GM12878 (cell line): ENCODE results near the gene PRR5. TPM values are rescaled to one million over a fixed set of nuclear protein-coding genes. Genes with fewer than 3 reads are reported as not detected.

ENCODE experiments used
- ATAC-seq: fragments of 200-7000 bp; cut with Tn5 transposase; 3 replicates; pipeline ENCODE4 v1.9.1; 2020; ENCODE audit warnings: mild to moderate bottlenecking, moderate library complexity
- BruUV-seq: library from RNA; stranded (reverse); fragments of 400-500 nt; replicated peaks from 2 replicates; lab custom pipeline; 2021; lab: Mats Ljungman, UMichigan
- CTCF ChIA-PET: fragments of 300-600 bp; sonication (Branson Sonifier 250); formaldehyde crosslinking; extraction: SDS; loops from one replicate; lab custom pipeline; 2021; ENCODE audit warnings: inconsistent platforms; lab: Yijun Ruan, JAX
- POLR2A ChIA-PET: fragments of 350-600 bp; formaldehyde crosslinking; extraction: SDS; loops from one replicate; lab custom pipeline; 2021; ENCODE audit warnings: inconsistent platforms; lab: Charles Lee
- RAD21 ChIA-PET: fragments of 300-600 bp; sonication (Branson Sonifier 250); formaldehyde crosslinking; loops from one replicate; lab custom pipeline; 2023; ENCODE audit warnings: antibody characterized with exemption; ENCODE audit not compliant: unreplicated experiment; lab: Charles Lee
- SMC1A ChIA-PET: fragments of 300-600 bp; sonication (Branson Sonifier 250); formaldehyde crosslinking; loops from one replicate; lab custom pipeline; 2023; ENCODE audit not compliant: unreplicated experiment, uncharacterized antibody; lab: Charles Lee
- DNase-seq: peaks from one replicate; pipeline ENCODE4 v3.0.0-alpha.2; 2011; ENCODE audit warnings: low read depth, low spot score
- FAIRE-seq: peaks from 3 replicates; lab custom pipeline; 2011; peaks lifted over from hg19 to GRCh38; lab: Jason Lieb, UNC
- H2AFZ ChIP-seq: 2 replicates; pipeline ENCODE4 v1.6.0; 2011; ENCODE audit warnings: low read depth, low read length, control low read depth; ENCODE audit not compliant: control insufficient read depth
- H3K27ac ChIP-seq: 2 replicates; pipeline ENCODE4 v1.5.1; 2011; ENCODE audit warnings: control low read depth; ENCODE audit not compliant: control insufficient read depth, insufficient read depth
- H3K27me3 ChIP-seq, 2 experiments: replicated peaks in 1 of 2; 2 replicates each; pipeline versions ENCODE4 v1.6.0 to v1.6.1; 2011; ENCODE audit warnings: low read length in 1 of 2; ENCODE audit not compliant: control insufficient read depth in 2 of 2, insufficient read depth in 2 of 2
- H3K36me3 ChIP-seq, 2 experiments: 2 replicates each; pipeline ENCODE4 v1.5.1; 2011; ENCODE audit warnings: low read length in 1 of 2; ENCODE audit not compliant: control insufficient read depth in 2 of 2, insufficient read depth in 2 of 2
- H3K4me1 ChIP-seq: 2 replicates; pipeline ENCODE4 v1.6.1; 2011; ENCODE audit warnings: mild to moderate bottlenecking, low read length, moderate library complexity, mixed read lengths; ENCODE audit not compliant: control insufficient read depth, insufficient read depth
- H3K4me2 ChIP-seq: 2 replicates; pipeline ENCODE4 v1.6.0; 2011; ENCODE audit warnings: control low read depth; ENCODE audit not compliant: control insufficient read depth, insufficient read depth
- H3K4me3 ChIP-seq: fragments of 200-600 bp; sonication (generic); 2 replicates; pipeline ENCODE4 v1.5.1; 2016
- H3K79me2 ChIP-seq: 2 replicates; pipeline ENCODE4 v1.6.0; 2011; ENCODE audit warnings: low read length; ENCODE audit not compliant: control insufficient read depth, insufficient read depth
- H3K9ac ChIP-seq: 2 replicates; pipeline ENCODE4 v1.8.0; 2011; ENCODE audit warnings: low read length, control low read depth, mixed read lengths; ENCODE audit not compliant: control insufficient read depth, insufficient read depth
- H3K9me3 ChIP-seq: replicated peaks from 3 replicates; pipeline ENCODE4 v1.5.1; 2011; ENCODE audit warnings: mild to moderate bottlenecking, low read length; ENCODE audit not compliant: control insufficient read depth, insufficient read depth
- H4K20me1 ChIP-seq: 2 replicates; pipeline ENCODE4 v1.6.0; 2011; ENCODE audit not compliant: control insufficient read depth, insufficient read depth
- CREB1 ChIP-seq: IDR thresholded peaks from 2 replicates; pipeline ENCODE4 v1.6.1; 2012; ENCODE audit warnings: low read depth, mild to moderate bottlenecking, inconsistent platforms
- E4F1 ChIP-seq: fragments of 450-650 bp; IDR thresholded peaks from 2 replicates; pipeline ENCODE4 v1.6.1; 2018; ENCODE audit warnings: borderline replicate concordance, mild to moderate bottlenecking; ENCODE audit not compliant: partially characterized antibody
- EZH2 ChIP-seq: IDR thresholded peaks from 2 replicates; pipeline ENCODE4 v1.6.1; 2012; ENCODE audit warnings: low read depth, mild to moderate bottlenecking, control low read depth, inconsistent platforms, low read length, borderline replicate concordance; ENCODE audit not compliant: control insufficient read depth
- FOS ChIP-seq: IDR thresholded peaks from 3 replicates; pipeline ENCODE4 v1.6.1; 2011; ENCODE audit warnings: borderline replicate concordance; ENCODE audit not compliant: insufficient read length; ENCODE audit errors: extremely low read depth
- GATAD2B ChIP-seq: fragments of 450-650 bp; conservative IDR thresholded peaks from 2 replicates; pipeline ENCODE4 v1.6.1; 2017; ENCODE audit warnings: low read depth, mild to moderate bottlenecking, moderate library complexity
- IKZF2 ChIP-seq, 2 experiments: fragments of 450-650 bp; IDR thresholded peaks; 2 replicates each; pipeline ENCODE4 v1.6.1; 2017; ENCODE audit warnings: mild to moderate bottlenecking in 2 of 2, moderate library complexity in 2 of 2
- IRF3 ChIP-seq: fragments of 450-650 bp; IDR thresholded peaks from 2 replicates; pipeline ENCODE4 v1.6.1; 2014; ENCODE audit warnings: mild to moderate bottlenecking
- IRF5 ChIP-seq: fragments of 450-650 bp; IDR thresholded peaks from 2 replicates; pipeline ENCODE4 v1.6.1; 2017; ENCODE audit warnings: borderline replicate concordance
- NRF1 ChIP-seq: conservative IDR thresholded peaks from 2 replicates; pipeline ENCODE4 v1.6.1; 2011; ENCODE audit warnings: mild to moderate bottlenecking, low read depth, low read length, improper control_type of control experiment
- PAX5 ChIP-seq: IDR thresholded peaks from 2 replicates; pipeline ENCODE4 v1.6.1; 2011; ENCODE audit warnings: low read depth, low read length, borderline replicate concordance
- POLR2AphosphoS5 ChIP-seq: IDR thresholded peaks from 2 replicates; pipeline ENCODE4 v1.6.1; 2011; ENCODE audit warnings: mild to moderate bottlenecking, low read length, inconsistent platforms
- POU2F2 ChIP-seq: IDR thresholded peaks from 3 replicates; pipeline ENCODE4 v1.6.1; 2011; ENCODE audit warnings: low read depth, mild to moderate bottlenecking, low read length, borderline replicate concordance
- SIX5 ChIP-seq: IDR thresholded peaks from 2 replicates; pipeline ENCODE4 v1.6.1; 2011; ENCODE audit warnings: mild to moderate bottlenecking, low read depth, low read length, moderate library complexity; ENCODE audit not compliant: severe bottlenecking
- SMARCA5 ChIP-seq: fragments of 450-650 bp; IDR thresholded peaks from 2 replicates; pipeline ENCODE4 v1.6.1; 2017; ENCODE audit warnings: mild to moderate bottlenecking
- SREBF2 ChIP-seq: IDR thresholded peaks from 2 replicates; pipeline ENCODE4 v1.6.1; 2012; ENCODE audit warnings: mild to moderate bottlenecking, low read length
- SUZ12 ChIP-seq: fragments of 200-600 bp; sonication (generic); IDR thresholded peaks from one replicate; pipeline ENCODE4 v1.6.1; 2018; ENCODE audit warnings: antibody characterized with exemption, mild to moderate bottlenecking; ENCODE audit not compliant: unreplicated experiment
- TBL1XR1 ChIP-seq: IDR thresholded peaks from 2 replicates; pipeline ENCODE4 v1.6.1; 2012; ENCODE audit warnings: low read depth, low read length, improper control_type of control experiment
- ZNF24 ChIP-seq: fragments of 450-650 bp; IDR thresholded peaks from 2 replicates; pipeline ENCODE4 v1.6.1; 2017; ENCODE audit warnings: antibody characterized with exemption, mild to moderate bottlenecking
- ZNF384 ChIP-seq: IDR thresholded peaks from 2 replicates; pipeline ENCODE4 v1.6.1; 2012; ENCODE audit warnings: low read depth, mild to moderate bottlenecking, low read length, improper control_type of control experiment, borderline replicate concordance
- ZZZ3 ChIP-seq: IDR thresholded peaks from 2 replicates; pipeline ENCODE4 v1.6.1; 2011; ENCODE audit warnings: low read depth; ENCODE audit not compliant: control insufficient read depth, insufficient read length
- WGBS: methylation state at CpG from one replicate; pipeline ENCODE4 v1.1.6; 2016; ENCODE audit warnings: low lambda C conversion rate; ENCODE audit not compliant: insufficient replicate concordance, insufficient coverage; ENCODE audit errors: missing lambda C conversion rate; 5-methylcytosine and 5-hydroxymethylcytosine counted together
- in situ Hi-C: fragments of 300-500 bp; cut with MboI; formaldehyde crosslinking; loops from 9 replicates; pipeline ENCODE4 v1.14.3; 2018; ENCODE audit warnings: mixed read lengths
- intact Hi-C: fragments of 100-400 bp; cut with micrococcal nuclease; formaldehyde crosslinking; loops from one replicate; pipeline ENCODE4 v1.14.2; 2022; ENCODE audit not compliant: unreplicated experiment
- polyA plus RNA-seq, 11 experiments: library from polyadenylated mRNA; depleted of rRNA in 4 of 11; unstranded in 6 of 11; stranded (reverse) in 5 of 11; fragments of >200 nt; fragmentation: Nextera tagmentation in 4 of 11; fragmentation: Illumina TruSeq in 1 of 11; extraction: Ambion mirVana in 4 of 11; extraction: Trizol in 1 of 11; gene quantifications; 1 replicate in 1 of 11; 2 replicates in 10 of 11; pipeline versions ENCODE4 v1.2.1 to v1.2.3, GENCODE V29; 2011 to 2016; ENCODE audit warnings: inconsistent platforms in 2 of 11, missing spikeins in 2 of 11, low read depth in 1 of 11
- total RNA-seq, 4 experiments: library from RNA; depleted of rRNA in 3 of 4; stranded (reverse); fragments of >200 nt in 3 of 4; fragmentation: Illumina TruSeq in 1 of 4; extraction: Trizol in 1 of 4; gene quantifications; 2 replicates each; pipeline versions ENCODE4 v1.2.1 to v1.2.3, GENCODE V29; 2013 to 2021

Gene PRR5
- total and polyA plus RNA-seq, 10 of the 15 experiments (the other 5 are each of a cell fraction or from before 2014, with no cell fraction given), result 0.03 to 9.4 (median 1.5) TPM

- no peaks in the 10 kb centered on the region for H3K79me2 ChIP-seq
- no peak overlapping the region for H3K4me2 ChIP-seq
- H3K27ac ChIP-seq, result no peak overlapping the region
- no TSS peak for BruUV-seq
- intact Hi-C loops, result no loop called here
- no peak for ATAC-seq
- ChIA-PET CTCF (interaction anchor here (0.8 to 6.2 kb wide), 3 partner anchors 8 to 27 kb away, joined by 3 to 67 read pairs (median 5); no protein-coding TSS in a partner anchor), POLR2A (no interaction called here), RAD21 (interaction anchor here (0.6 kb wide), 1 partner anchor 33 kb away, joined by 3 read pairs; no protein-coding TSS in a partner anchor)
- no peaks in the 10 kb centered on the region for H3K36me3 ChIP-seq
- no peaks in the 10 kb centered on the region; the same call in 1 of the 2 replicates for H4K20me1 ChIP-seq
- no peak for DNase-seq
- in situ Hi-C loops, result no loop called here
- 69% methylated on average over 10 of the region's 10 CpGs for WGBS
- no peak overlapping the region for H2AFZ ChIP-seq
- TF ChIP-seq PAX5 (no peak), POLR2AphosphoS5 (no peak), ZNF384 (no peak), EZH2 (no peak), POU2F2 (no peak), IRF3 (no peak), FOS (no peak), ZNF24 (no peak), SIX5 (no peak), GATAD2B (no peak), SREBF2 (no peak), IKZF2 (IDR thresholded peaks at IDR 0.05) (no peak), ZZZ3 (no peak), SUZ12 (no peak), TBL1XR1 (no peak), NRF1 (no peak), CREB1 (no peak), E4F1 (no peak), SMARCA5 (no peak), IRF5 (no peak)
- TF ChIP-seq, all 136 proteins: peak for 0
- H3K9ac ChIP-seq, result no peak overlapping the region
- peaks cover 19% of the 10 kb centered on the region for H3K4me1 ChIP-seq
- H3K4me3 ChIP-seq, result no peak overlapping the region
- SMC1A ChIA-PET, result interaction anchor here (1.1 kb wide), 1 partner anchor 46 kb away, joined by 4 read pairs; no protein-coding TSS in a partner anchor
- no peaks in the 10 kb centered on the region for H3K27me3 ChIP-seq
- H3K9me3 ChIP-seq, result no peaks in the 10 kb centered on the region
- no peak for FAIRE-seq
Observed at GRCh38 chr22:44689173-44689572, 12.8 kb upstream of the PRR5 start.
